ENCODE results near the gene STXBP2. TPM values are rescaled to one million over a fixed set of nuclear protein-coding genes. Genes with fewer than 3 reads are reported as not detected.

STXBP2 gene
- total and polyA plus RNA-seq, 9 of the 15 experiments (the other 6 are each of a cell fraction or from before 2014, with no cell fraction given), result 2.5 to 163 (median 71.3) TPM

GRCh38 chr19:7678971-7679751 is 42.3 kb downstream of the STXBP2 start:
- in situ Hi-C loops (cut with MboI), result loop anchor here (5.0 kb wide), 1 partner anchor 92 kb away; no protein-coding TSS in a partner anchor
- BruUV-seq (replicated peaks), result no TSS peak
- FAIRE-seq, result peak; percentile 71
- H3K4me1 ChIP-seq (replicated peaks in 1 of 2; ENCODE audit: control insufficient read depth in 2 of 2, insufficient read depth in 2 of 2, low read length in 2 of 2), result peaks cover 10 to 26% of the 10 kb centered on the region in 2 experiments; a peak in 4 of 5 replicates
- peaks cover 15% of the 10 kb centered on the region; the same call in 2 of the 3 replicates for H3K79me2 ChIP-seq (ENCODE audit: control insufficient read depth, insufficient read depth, low read length)
- intact Hi-C loops (cut with micrococcal nuclease), result no loop called here
- H2AFZ ChIP-seq (ENCODE audit: low read depth, low read length), result peak overlapping the region; percentile 22; the same call in 1 of the 2 replicates
- peaks cover 10% of the 10 kb centered on the region; the same call in 2 of the 3 replicates for H3K36me3 ChIP-seq (ENCODE audit: control insufficient read depth, insufficient read depth, low read length)
- 0 out of 5 replicates have a peak, but pooled peaks cover 0 to 8% of the 10 kb centered on the region in 2 experiments for H3K27me3 ChIP-seq (ENCODE audit: control insufficient read depth in 2 of 2, insufficient read depth in 2 of 2, low read length in 2 of 2)
- no peaks in the 10 kb centered on the region for H3K9me3 ChIP-seq (replicated peaks; ENCODE audit: control insufficient read depth, insufficient read depth, low read depth, low read length)
- CTCF ChIA-PET (ENCODE audit: low intra/inter-chr PET ratio), result interaction anchor here (1.3 to 2.6 kb wide), 3 partner anchors 27 to 120 kb away, joined by 6 to 28 read pairs (median 6); no protein-coding TSS in a partner anchor
- POLR2A ChIA-PET, result no interaction called here
- WGBS (ENCODE audit: insufficient coverage, low coverage, missing lambda C conversion rate), result 26% methylated on average over 29 of the region's 30 CpGs
- no peak overlapping the region for H3K9ac ChIP-seq (ENCODE audit: insufficient read depth in 1 of 2, low read depth in 2 of 2, low read length in 2 of 2)
- peak overlapping the region; percentile 57; the same call in 1 of the 2 replicates for H3K4me2 ChIP-seq (ENCODE audit: insufficient read depth, low read length)
- peaks cover 3% of the 10 kb centered on the region for H3K9me1 ChIP-seq (ENCODE audit: control insufficient read depth, insufficient read depth, low read length)
- peak in 3 of 4 experiments; percentile 26 to 40 (median 34) for DNase-seq (ENCODE audit: extremely low read depth in 1 of 4, low spot score in 3 of 4)
- H3K4me3 ChIP-seq, result no peak overlapping the region
- ATAC-seq, result peak; percentile 12; the same call in 1 of the 3 replicates
- no peak overlapping the region for H3K27ac ChIP-seq (ENCODE audit: extremely low read depth, low read depth, low read length)
- no peaks in the 10 kb centered on the region for H4K20me1 ChIP-seq (replicated peaks; ENCODE audit: control insufficient read depth, insufficient read depth, low read length)
- TF ChIP-seq KDM1A (IDR thresholded peaks at IDR 0.05) (0 out of 4 replicates have a peak, but pooled peaks of 1 of the 2 experiments have one; percentile 16), HDAC1 (IDR thresholded peaks at IDR 0.05) (0 out of 4 replicates have a peak, but pooled peaks of 1 of the 2 experiments have one; percentile 44), MEIS2 (IDR thresholded peaks at IDR 0.05; ENCODE audit: partially characterized antibody) (peak; percentile 38), COPS2 (conservative IDR thresholded peaks at IDR 0.05) (no peak), CBFA2T2 (conservative IDR thresholded peaks at IDR 0.05) (0 out of 2 replicates have a peak, but pooled peaks have one; percentile 13), BHLHE40 (IDR thresholded peaks at IDR 0.05; ENCODE audit: low read length) (peak; percentile 59), USF1 (CRISPR knock-in tag; IDR thresholded peaks at IDR 0.05) (peak; percentile 72), RAD21 (CRISPR knock-in tag; conservative IDR thresholded peaks at IDR 0.05 in 1 of 2, IDR thresholded peaks at IDR 0.05 in 1 of 2) (peak in 1 of 2 experiments; percentile 51; a peak in 3 of 4 replicates), TEAD4 (IDR thresholded peaks at IDR 0.05; ENCODE audit: low read length) (no peak), TEAD4 (CRISPR knock-in tag; IDR thresholded peaks at IDR 0.05; ENCODE audit: borderline replicate concordance) (no peak), MAZ (CRISPR knock-in tag; conservative IDR thresholded peaks at IDR 0.05 in 1 of 2, IDR thresholded peaks at IDR 0.05 in 1 of 2) (no peak), TRIM24 (IDR thresholded peaks at IDR 0.05) (0 out of 4 replicates have a peak, but pooled peaks of 1 of the 2 experiments have one; percentile 12), ARID1B (IDR thresholded peaks at IDR 0.05) (no peak), ERF (CRISPR knock-in tag; IDR thresholded peaks at IDR 0.05) (no peak), CREM (IDR thresholded peaks at IDR 0.05; ENCODE audit: low read depth) (0 out of 2 replicates have a peak, but pooled peaks have one; percentile 6)
- TF ChIP-seq, protein P1, sequence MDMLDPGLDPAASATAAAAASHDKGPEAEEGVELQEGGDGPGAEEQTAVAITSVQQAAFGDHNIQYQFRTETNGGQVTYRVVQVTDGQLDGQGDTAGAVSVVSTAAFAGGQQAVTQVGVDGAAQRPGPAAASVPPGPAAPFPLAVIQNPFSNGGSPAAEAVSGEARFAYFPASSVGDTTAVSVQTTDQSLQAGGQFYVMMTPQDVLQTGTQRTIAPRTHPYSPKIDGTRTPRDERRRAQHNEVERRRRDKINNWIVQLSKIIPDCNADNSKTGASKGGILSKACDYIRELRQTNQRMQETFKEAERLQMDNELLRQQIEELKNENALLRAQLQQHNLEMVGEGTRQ (CRISPR knock-in tag; IDR thresholded peaks at IDR 0.05), result peak; percentile 48; the same call in 1 of the 2 replicates
- TF ChIP-seq, protein P2, sequence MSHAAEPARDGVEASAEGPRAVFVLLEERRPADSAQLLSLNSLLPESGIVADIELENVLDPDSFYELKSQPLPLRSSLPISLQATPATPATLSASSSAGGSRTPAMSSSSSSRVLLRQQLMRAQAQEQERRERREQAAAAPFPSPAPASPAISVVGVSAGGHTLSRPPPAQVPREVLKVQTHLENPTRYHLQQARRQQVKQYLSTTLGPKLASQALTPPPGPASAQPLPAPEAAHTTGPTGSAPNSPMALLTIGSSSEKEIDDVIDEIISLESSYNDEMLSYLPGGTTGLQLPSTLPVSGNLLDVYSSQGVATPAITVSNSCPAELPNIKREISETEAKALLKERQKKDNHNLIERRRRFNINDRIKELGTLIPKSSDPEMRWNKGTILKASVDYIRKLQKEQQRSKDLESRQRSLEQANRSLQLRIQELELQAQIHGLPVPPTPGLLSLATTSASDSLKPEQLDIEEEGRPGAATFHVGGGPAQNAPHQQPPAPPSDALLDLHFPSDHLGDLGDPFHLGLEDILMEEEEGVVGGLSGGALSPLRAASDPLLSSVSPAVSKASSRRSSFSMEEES (CRISPR knock-in tag; IDR thresholded peaks at IDR 0.05), result peak; percentile 89
